HG03097 (cell line): ENCODE data around the gene FAM184B.
"Not testable (repeated sequence)": the region's sequence is repeated elsewhere in the genome, so short reads cannot be mapped to it uniquely, and the experiment has no call there.

ENCODE experiments used
- ATAC-seq: cut with Tn5 transposase; IDR thresholded peaks from one replicate; pipeline ENCODE4 v1.9.1; 2021; ENCODE audit not compliant: unreplicated experiment, low FRiP score

The FAM184B gene

GRCh38 chr4:17690135-17690534 is 91.3 kb downstream of the FAM184B start:
- ATAC-seq, result no peak

- no peak for ATAC-seq
Observed at GRCh38 chr4:17688011-17688441, 93.4 kb downstream of the FAM184B start.

GRCh38 chr4:17687237-17687857 is 94.1 kb downstream of the FAM184B start:
- no peak for ATAC-seq

GRCh38 chr4:17684648-17685047 is 96.8 kb downstream of the FAM184B start:
- not testable (repeated sequence) for ATAC-seq

- no peak for ATAC-seq
Observed at GRCh38 chr4:17682222-17682566, 99.2 kb downstream of the FAM184B start.

- no peak for ATAC-seq
Observed at GRCh38 chr4:17681281-17682221, 99.9 kb downstream of the FAM184B start.

GRCh38 chr4:17680559-17681280 is 100.7 kb downstream of the FAM184B start:
- no peak for ATAC-seq

- no peak for ATAC-seq
Observed at GRCh38 chr4:17670423-17670822, 111.0 kb downstream of the FAM184B start.

GRCh38 chr4:17667653-17668201 is 113.7 kb downstream of the FAM184B start:
- ATAC-seq, result no peak

GRCh38 chr4:17667253-17667652 is 114.2 kb downstream of the FAM184B start:
- no peak for ATAC-seq

- no peak for ATAC-seq
Observed at GRCh38 chr4:17665852-17666251, 115.6 kb downstream of the FAM184B start.

- ATAC-seq, result peak; percentile 28
Observed at GRCh38 chr4:17665346-17665745, 116.1 kb downstream of the FAM184B start.

- ATAC-seq, result peak; percentile 98
Observed at GRCh38 chr4:17664755-17665154, 116.7 kb downstream of the FAM184B start.

GRCh38 chr4:17662694-17663093 is 118.7 kb downstream of the FAM184B start:
- ATAC-seq, result no peak

GRCh38 chr4:17659196-17659595 is 122.2 kb downstream of the FAM184B start:
- ATAC-seq, result not testable (repeated sequence)

GRCh38 chr4:17657849-17658248 is 123.6 kb downstream of the FAM184B start:
- ATAC-seq, result no peak

- ATAC-seq, result no peak
Observed at GRCh38 chr4:17657090-17657489, 124.3 kb downstream of the FAM184B start.

- ATAC-seq, result no peak
Observed at GRCh38 chr4:17654701-17655100, 126.7 kb downstream of the FAM184B start.

- no peak for ATAC-seq
Observed at GRCh38 chr4:17650406-17650805, 131.0 kb downstream of the FAM184B start.

- ATAC-seq, result no peak
Observed at GRCh38 chr4:17647927-17648326, 133.5 kb downstream of the FAM184B start.
